Endothelial cell of umbilical vein (primary cell): ENCODE measurements around the gene LRP3. TPM values are rescaled to one million over a fixed set of nuclear protein-coding genes. Genes with fewer than 3 reads are reported as not detected.

Experiments used
- BruUV-seq: library from RNA; stranded (reverse); fragments of 400-500 nt; replicated peaks from 2 replicates; lab custom pipeline; 2021; lab: Mats Ljungman, UMichigan
- CTCF ChIA-PET: fragments of 300-600, 350-600 bp; sonication (Branson Sonifier 250); formaldehyde crosslinking; loops from one replicate; lab custom pipeline; 2021; ENCODE audit warnings: antibody characterized with exemption, inconsistent platforms; lab: Charles Lee
- POLR2A ChIA-PET: fragments of 300-600, 350-600 bp; sonication (Branson Sonifier 250); formaldehyde crosslinking; loops from one replicate; lab custom pipeline; 2021; ENCODE audit warnings: antibody characterized with exemption, inconsistent platforms; lab: Charles Lee
- DNase-seq: peaks from one replicate; pipeline ENCODE4 v3.0.0-alpha.2; 2011; ENCODE audit warnings: low read depth, low spot score
- FAIRE-seq: peaks from 2 replicates; lab custom pipeline; 2011; peaks lifted over from hg19 to GRCh38; lab: Jason Lieb, UNC
- H2AFZ ChIP-seq: 2 replicates; pipeline ENCODE4 v1.6.0; 2012; ENCODE audit warnings: low read depth, low read length, control low read depth, inconsistent platforms
- H3K27ac ChIP-seq: 2 replicates; pipeline ENCODE4 v1.5.1; 2011; ENCODE audit warnings: low read depth, mild to moderate bottlenecking, control low read depth, low read length, moderate library complexity; ENCODE audit not compliant: insufficient read depth
- H3K27me3 ChIP-seq, 2 experiments: 2 replicates each; pipeline versions ENCODE4 v1.6.0 to v1.6.1; 2011; ENCODE audit warnings: low read length in 2 of 2, mixed read lengths in 1 of 2; ENCODE audit not compliant: control insufficient read depth in 2 of 2, insufficient read depth in 2 of 2
- H3K36me3 ChIP-seq, 2 experiments: 2 replicates in 1 of 2; 3 replicates in 1 of 2; pipeline ENCODE4 v1.5.1; 2011; ENCODE audit warnings: low read length in 2 of 2, mild to moderate bottlenecking in 1 of 2, moderate library complexity in 1 of 2; ENCODE audit not compliant: control insufficient read depth in 2 of 2, insufficient read depth in 2 of 2; ENCODE audit errors: extremely low read depth in 1 of 2
- H3K4me1 ChIP-seq: 3 replicates; pipeline ENCODE4 v1.5.1; 2011; ENCODE audit warnings: mild to moderate bottlenecking, low read length; ENCODE audit not compliant: control insufficient read depth, insufficient read depth; ENCODE audit errors: extremely low read depth
- H3K4me2 ChIP-seq: 2 replicates; pipeline ENCODE4 v1.6.1; 2011; ENCODE audit warnings: low read length, control low read depth, mixed read lengths; ENCODE audit not compliant: insufficient read depth
- H3K4me3 ChIP-seq, 3 experiments: fragments of 200-600 bp in 1 of 3; sonication (generic), shearing (Covaris generic) in 1 of 3; replicated peaks in 1 of 3; 2 replicates each; pipeline ENCODE4 v1.5.1; 2011 to 2016; ENCODE audit warnings: control low read depth in 3 of 3, low read length in 3 of 3, mild to moderate bottlenecking in 2 of 3, inconsistent platforms in 1 of 3, low read depth in 1 of 3, moderate library complexity in 1 of 3; ENCODE audit not compliant: insufficient read depth in 1 of 3
- H3K79me2 ChIP-seq: 2 replicates; pipeline ENCODE4 v1.6.0; 2012; ENCODE audit warnings: low read length, inconsistent platforms; ENCODE audit not compliant: control insufficient read depth, insufficient read depth
- H3K9ac ChIP-seq: replicated peaks from 2 replicates; pipeline ENCODE3; 2011; ENCODE audit warnings: low read length, control low read depth; ENCODE audit not compliant: insufficient read depth; ENCODE audit errors: extremely low read depth
- H3K9me1 ChIP-seq: replicated peaks from 3 replicates; pipeline ENCODE4 v1.6.0; 2011; ENCODE audit warnings: mild to moderate bottlenecking, low read length; ENCODE audit not compliant: control insufficient read depth, insufficient read depth; ENCODE audit errors: extremely low read depth
- H3K9me3 ChIP-seq: replicated peaks from 2 replicates; pipeline ENCODE4 v1.5.1; 2012; ENCODE audit warnings: low read length, inconsistent platforms; ENCODE audit not compliant: control insufficient read depth, insufficient read depth
- H4K20me1 ChIP-seq: replicated peaks from 2 replicates; pipeline ENCODE3; 2011; ENCODE audit warnings: mild to moderate bottlenecking, low read length; ENCODE audit not compliant: control insufficient read depth, insufficient read depth; ENCODE audit errors: extremely low read depth
- CTCF ChIP-seq, 2 donors: IDR thresholded peaks; 1 replicate in 1 of 2; 2 replicates in 1 of 2; pipeline ENCODE4 v1.5.1; 2011; ENCODE audit warnings: low read length in 2 of 2, mild to moderate bottlenecking in 2 of 2, moderate library complexity in 2 of 2, control low read depth in 1 of 2, inconsistent platforms in 1 of 2, low read depth in 1 of 2; ENCODE audit not compliant: insufficient read depth in 1 of 2; ENCODE audit errors: extremely low read depth in 1 of 2
- EZH2 ChIP-seq: IDR thresholded peaks from 2 replicates; pipeline ENCODE4 v1.6.1; 2012; ENCODE audit warnings: borderline replicate concordance, low read depth, mild to moderate bottlenecking, moderate library complexity, low read length, inconsistent platforms; ENCODE audit not compliant: severe bottlenecking
- FOS ChIP-seq: IDR thresholded peaks from 2 replicates; pipeline ENCODE4 v1.6.1; 2011; ENCODE audit warnings: mild to moderate bottlenecking, low read length, moderate library complexity, borderline replicate concordance; ENCODE audit not compliant: insufficient read depth
- GATA2 ChIP-seq: IDR thresholded peaks from 2 replicates; pipeline ENCODE4 v1.7.0; 2011; ENCODE audit warnings: low read depth, mild to moderate bottlenecking, moderate library complexity, mixed read lengths, low read length; ENCODE audit not compliant: insufficient read length, insufficient read depth
- JUN ChIP-seq: IDR thresholded peaks from 2 replicates; pipeline ENCODE4 v1.6.1; 2011; ENCODE audit warnings: borderline replicate concordance, low read depth; ENCODE audit not compliant: insufficient read length, insufficient read depth
- MAX ChIP-seq: IDR thresholded peaks from 2 replicates; pipeline ENCODE4 v1.6.1; 2011; ENCODE audit not compliant: insufficient read depth, insufficient read length
- MYC ChIP-seq: IDR thresholded peaks from one replicate; pipeline ENCODE4 v1.6.1; 2011; ENCODE audit warnings: mild to moderate bottlenecking, low read depth, low read length
- POLR2A ChIP-seq: IDR thresholded peaks from 2 replicates; pipeline ENCODE4 v1.6.1; 2012; ENCODE audit warnings: low read depth, mild to moderate bottlenecking, control low read depth, low read length
- POLR2AphosphoS5 ChIP-seq: IDR thresholded peaks from 2 replicates; pipeline ENCODE4 v1.6.1; 2012; ENCODE audit warnings: low read depth, mild to moderate bottlenecking, control low read depth, low read length, moderate library complexity; ENCODE audit not compliant: insufficient read depth
- dilution Hi-C: fragments of 300-500 bp; cut with MboI; formaldehyde crosslinking; loops from one replicate; pipeline ENCODE4 v1.15.0; 2019; ENCODE audit warnings: low sequenced_read_pairs; ENCODE audit not compliant: extremely low pct_ligation_motif_present
- intact Hi-C: fragments of 100-400 bp; cut with micrococcal nuclease; formaldehyde crosslinking; loops from one replicate; pipeline ENCODE4 v1.10.0; 2022
- polyA plus RNA-seq, 4 experiments: library from polyadenylated mRNA; depleted of rRNA in 3 of 4; stranded (reverse) in 3 of 4; unstranded in 1 of 4; fragments of >200 nt; gene quantifications; 2 replicates each; pipeline versions ENCODE4 v1.2.1 to v1.2.3, GENCODE V29; 2011 to 2012; ENCODE audit warnings: missing spikeins in 1 of 4
- total RNA-seq: library from RNA; stranded (reverse); gene quantifications from 2 replicates; pipeline ENCODE4 v1.2.3, GENCODE V29; 2021

Gene LRP3
- total and polyA plus RNA-seq, 2 donors (not counting 3 experiments of a cell fraction or from before 2014, with no cell fraction given): 14.3 to 19.4 TPM

GRCh38 chr19:33191501-33191900, 2.6 kb upstream of the LRP3 start:
- no peak overlapping the region for H3K9ac ChIP-seq
- intact Hi-C loops: no loop called here
- H3K4me1 ChIP-seq: peaks cover 3% of the 10 kb centered on the region
- no peaks in the 10 kb centered on the region for H3K79me2 ChIP-seq
- no peaks in the 10 kb centered on the region for H3K9me1 ChIP-seq
- TF ChIP-seq CTCF (IDR thresholded peaks at IDR 0.05; ENCODE audit: extremely low read depth in 1 of 2, insufficient read depth in 1 of 2, low read depth in 1 of 2, low read length in 2 of 2) (no peak), GATA2 (no peak), EZH2 (no peak), FOS (no peak), MYC (no peak), POLR2AphosphoS5 (no peak), JUN (no peak), MAX (no peak), POLR2A (no peak)
- H2AFZ ChIP-seq: no peak overlapping the region
- CTCF ChIA-PET: interaction anchor here (1.2 kb wide), 1 partner anchor 31 kb away, joined by 3 read pairs; no protein-coding TSS in a partner anchor
- peaks cover 2 to 4% of the 10 kb centered on the region in 2 experiments for H3K27me3 ChIP-seq
- no peak overlapping the region for H3K4me3 ChIP-seq
- BruUV-seq: no TSS peak
- dilution Hi-C loops: no loop called here
- POLR2A ChIA-PET: no interaction called here
- H3K4me2 ChIP-seq: no peak overlapping the region
- H3K9me3 ChIP-seq: no peaks in the 10 kb centered on the region
- FAIRE-seq (no peak), DNase-seq (no peak)
- H3K27ac ChIP-seq: no peak overlapping the region
- H4K20me1 ChIP-seq: no peaks in the 10 kb centered on the region
- H3K36me3 ChIP-seq: no peaks in the 10 kb centered on the region
